ENCODE results near the gene BAG2.

Gene BAG2

GRCh38 chr6:57172136-57173055 is at the start of gene BAG2:
Gene BAG2, plus strand, starts transcription at chr6:57172326. Its CDS starts 372 bp downstream, at chr6:57172698.
- DNase-seq, result peak; percentile 78

GRCh38 chr6:57123111-57123510 is 49.0 kb upstream of the BAG2 start:
- DNase-seq, result no peak

GRCh38 chr6:57127763-57128162 is 44.4 kb upstream of the BAG2 start:
- no peak for DNase-seq

- DNase-seq, result no peak
Measured at GRCh38 chr6:57130661-57131177, 41.4 kb upstream of the BAG2 start.

- DNase-seq, result no peak
Measured at GRCh38 chr6:57134954-57135353, 37.2 kb upstream of the BAG2 start.

GRCh38 chr6:57135885-57136284 is 36.2 kb upstream of the BAG2 start:
- no peak for DNase-seq

GRCh38 chr6:57137350-57137749 is 34.8 kb upstream of the BAG2 start:
- no peak for DNase-seq

- DNase-seq, result no peak
Measured at GRCh38 chr6:57138026-57138425, 34.1 kb upstream of the BAG2 start.

GRCh38 chr6:57141451-57142177 is 30.5 kb upstream of the BAG2 start:
- no peak for DNase-seq

GRCh38 chr6:57142178-57142525 is 30.0 kb upstream of the BAG2 start:
- DNase-seq, result no peak

GRCh38 chr6:57143690-57144089 is 28.4 kb upstream of the BAG2 start:
- no peak for DNase-seq

- DNase-seq, result no peak
Measured at GRCh38 chr6:57147401-57147800, 24.7 kb upstream of the BAG2 start.

- no peak for DNase-seq
Measured at GRCh38 chr6:57147955-57148858, 23.9 kb upstream of the BAG2 start.

GRCh38 chr6:57158658-57159057 is 13.5 kb upstream of the BAG2 start:
- DNase-seq, result no peak

- no peak for DNase-seq
Measured at GRCh38 chr6:57159127-57159526, 13.0 kb upstream of the BAG2 start.

- DNase-seq, result no peak
Measured at GRCh38 chr6:57162028-57162427, 10.1 kb upstream of the BAG2 start.

- DNase-seq, result no peak
Measured at GRCh38 chr6:57162516-57162915, 9.6 kb upstream of the BAG2 start.

- no peak for DNase-seq
Measured at GRCh38 chr6:57163956-57164355, 8.2 kb upstream of the BAG2 start.

GRCh38 chr6:57165080-57165479 is 7.0 kb upstream of the BAG2 start:
- no peak for DNase-seq

GRCh38 chr6:57173056-57173885 is 1.1 kb downstream of the BAG2 start:
- no peak for DNase-seq

GRCh38 chr6:57173886-57174510 is 1.9 kb downstream of the BAG2 start:
- no peak for DNase-seq

Measured in activated CD4-positive, alpha-beta T cell treated with anti-CD3 and anti-CD28 coated beads for 1 hour (primary cell).